Coronary artery (tissue), 2 donors: ENCODE results near the gene CDH23.

Experiments
- DNase-seq: peaks from one replicate; pipeline ENCODE4 v3.0.0-alpha.2; 2017; ENCODE audit warnings: low spot score
- H3K27ac ChIP-seq, 2 donors: fragments of 200-600 bp; sonication (generic); one replicate each; pipeline ENCODE4 v1.5.1; 2016 to 2019
- H3K4me3 ChIP-seq: fragments of 200-600 bp; sonication (generic); 2 replicates; pipeline ENCODE4 v1.5.1; 2016; ENCODE audit warnings: mild to moderate bottlenecking, moderate library complexity
- CTCF ChIP-seq: fragments of 200-600 bp; sonication (generic); IDR thresholded peaks from one replicate; pipeline ENCODE4 v1.5.1; 2019; ENCODE audit warnings: antibody characterized with exemption

CDH23 gene

GRCh38 chr10:71517298-71518169, 120.8 kb downstream of the CDH23 start:
- DNase-seq, result no peak
- no peak overlapping the region for H3K27ac ChIP-seq
- H3K4me3 ChIP-seq, result no peak overlapping the region
- no peak for TF ChIP-seq CTCF

DNA sequence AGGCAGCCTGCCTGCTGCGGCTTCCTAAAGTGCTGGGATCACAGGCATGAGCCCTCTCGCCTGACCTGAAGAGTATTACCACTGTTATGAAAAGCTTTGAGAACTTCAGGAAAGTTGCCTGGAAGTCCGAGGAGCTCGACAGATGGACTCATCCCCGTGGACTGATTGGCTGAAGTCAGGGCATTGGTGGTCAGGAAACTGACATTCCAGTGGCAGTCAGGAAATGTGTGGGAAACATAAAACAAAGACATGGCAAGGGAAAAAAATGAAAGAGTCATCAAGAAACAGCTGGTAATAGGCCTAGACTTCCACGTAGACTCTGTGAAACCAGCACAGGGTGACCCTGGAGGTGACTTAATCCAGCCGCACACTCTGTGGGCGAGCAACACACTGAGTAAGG, 123.3 kb downstream of the CDH23 start:
- no peak for TF ChIP-seq CTCF
- no peak for DNase-seq
- no peak overlapping the region for H3K27ac ChIP-seq
- no peak overlapping the region for H3K4me3 ChIP-seq

DNA sequence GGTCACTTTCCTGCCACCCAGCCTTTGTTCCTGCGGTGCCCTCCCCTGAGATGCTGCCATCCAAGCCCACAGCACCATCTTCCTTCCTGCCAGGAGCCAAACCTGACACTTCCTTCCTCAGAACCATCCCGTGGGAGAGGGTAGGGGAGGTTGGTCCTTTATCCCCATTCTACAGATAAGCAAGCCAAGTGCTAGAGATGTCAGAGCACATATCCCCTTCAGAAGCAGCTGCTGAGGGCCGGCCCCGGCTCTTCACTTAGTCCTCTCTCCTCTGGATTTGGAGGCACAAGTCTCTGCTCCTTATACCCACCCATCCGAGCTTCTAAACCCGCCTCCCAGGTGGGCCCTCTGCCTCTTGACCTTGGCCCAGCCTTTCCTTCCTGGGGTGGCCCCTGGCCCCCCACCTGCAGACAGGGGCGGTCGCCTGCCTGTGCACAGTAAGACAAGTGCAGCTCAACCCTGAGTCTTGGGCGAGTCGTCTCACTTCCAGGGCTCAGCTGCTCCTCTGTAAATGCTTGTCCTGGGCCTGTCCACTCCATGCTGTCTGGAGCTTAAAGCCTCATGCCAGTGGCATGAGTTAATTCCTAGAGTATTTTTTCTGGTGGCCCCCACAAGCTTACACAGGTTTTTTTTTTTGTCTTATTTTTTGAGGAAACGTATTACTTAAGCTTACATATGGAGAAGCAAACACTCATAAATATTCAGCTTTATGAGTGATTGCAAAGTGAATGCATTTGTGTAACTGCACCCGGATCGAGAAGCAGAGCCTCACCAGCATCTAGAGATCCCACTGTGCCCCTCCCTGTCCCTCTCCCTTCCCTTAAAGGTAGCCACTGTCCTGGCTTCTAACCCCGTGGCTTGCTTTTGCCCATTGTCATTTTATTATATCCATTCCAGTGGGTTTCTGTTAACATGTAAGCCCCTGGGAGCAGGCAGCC, 125.1 kb downstream of the CDH23 start:
- Histone ChIP-seq H3K27ac (no peak overlapping the region), H3K4me3 (no peak overlapping the region)
- no peak for DNase-seq
- no peak for TF ChIP-seq CTCF

DNA sequence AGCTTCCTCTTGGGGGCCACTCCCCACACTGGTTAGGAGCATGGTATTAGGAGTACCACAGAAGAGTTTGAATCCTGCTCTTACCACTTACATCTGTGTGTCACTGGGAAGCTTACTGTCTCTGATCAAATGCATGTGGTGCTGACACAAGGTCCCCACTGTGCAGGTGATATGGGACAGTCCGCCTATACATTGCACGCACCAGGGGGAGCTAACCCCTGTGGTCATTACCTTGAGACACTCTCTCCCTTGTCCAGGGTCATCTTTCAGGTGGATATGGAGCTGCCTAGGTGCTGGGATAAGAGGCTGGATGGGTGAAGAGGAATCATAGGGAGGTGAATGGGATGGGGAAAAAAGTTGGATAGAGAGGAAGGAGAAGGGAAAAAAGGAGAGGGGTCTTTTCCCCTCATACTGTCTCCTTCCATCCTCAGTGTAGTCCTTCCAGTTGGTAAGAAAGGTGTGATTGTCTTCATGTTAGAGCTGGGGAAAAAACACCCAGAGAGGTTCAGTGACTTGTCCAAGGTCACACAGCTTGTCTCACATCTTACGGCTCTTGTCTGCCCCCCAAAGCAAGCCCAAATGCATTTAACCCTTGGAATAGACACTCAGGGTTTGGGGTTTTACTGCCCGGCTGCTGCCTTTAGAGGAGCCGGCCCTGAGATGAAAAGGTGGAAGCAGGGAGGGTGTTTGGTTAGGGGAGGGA, 125.9 kb downstream of the CDH23 start:
- Histone ChIP-seq H3K27ac (no peak overlapping the region), H3K4me3 (no peak overlapping the region)
- no peak for TF ChIP-seq CTCF
- no peak for DNase-seq

GRCh38 chr10:71523756-71524155, 127.0 kb downstream of the CDH23 start:
- TF ChIP-seq CTCF, result no peak
- no peak for DNase-seq
- Histone ChIP-seq H3K4me3 (no peak overlapping the region), H3K27ac (no peak overlapping the region)

DNA sequence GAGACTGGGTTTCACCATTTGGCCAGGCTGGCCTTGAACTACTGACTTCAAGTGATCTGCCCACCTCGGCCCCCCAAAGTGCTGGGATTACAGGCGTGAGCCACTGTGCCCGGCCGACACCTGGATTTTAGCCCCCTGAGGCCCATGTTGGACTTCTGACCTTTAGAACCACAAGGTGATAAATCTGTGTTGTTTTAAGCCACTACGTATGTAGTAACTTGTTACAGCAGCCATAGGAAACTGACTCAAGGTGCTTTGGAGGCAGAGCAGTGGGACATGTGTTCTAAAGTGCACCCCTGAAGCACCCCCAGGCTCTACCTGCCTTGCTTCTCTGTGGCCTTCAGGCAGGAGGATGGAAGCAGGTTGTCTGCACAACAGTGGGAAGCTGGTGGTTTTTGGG, 128.4 kb downstream of the CDH23 start:
- no peak overlapping the region for H3K4me3 ChIP-seq
- no peak for TF ChIP-seq CTCF

More for the DNA sequence above, 128.4 kb downstream of the CDH23 start:
- DNase-seq, result no peak
- no peak overlapping the region for H3K27ac ChIP-seq
